LNCaP clone FGC (cell line): Measurements from ENCODE around the gene BBS12.

Source experiments
- DNase-seq: peaks from one replicate; pipeline ENCODE4 v3.0.0-alpha.2; 2011; ENCODE audit warnings: low read depth
- H3K4me3 ChIP-seq: 2 replicates; pipeline ENCODE4 v1.5.1; 2011; ENCODE audit warnings: mild to moderate bottlenecking, low read depth, low read length, control low read depth
- CTCF ChIP-seq: IDR thresholded peaks from 2 replicates; pipeline ENCODE4 v1.5.1; 2012; ENCODE audit warnings: mild to moderate bottlenecking; ENCODE audit not compliant: control insufficient read depth, insufficient read depth; ENCODE audit errors: extremely low read depth

BBS12 gene

GRCh38 chr4:122759639-122760310 lies 27.3 kb downstream of the BBS12 start:
- TF ChIP-seq CTCF, result no peak
- no peak overlapping the region for H3K4me3 ChIP-seq
- DNase-seq, result no peak

- H3K4me3 ChIP-seq, result no peak overlapping the region
- no peak for TF ChIP-seq CTCF
- no peak for DNase-seq
Observed at GRCh38 chr4:122762520-122762919, 30.0 kb downstream of the BBS12 start.

GRCh38 chr4:122762966-122763716 lies 30.6 kb downstream of the BBS12 start:
- DNase-seq, result no peak
- no peak for TF ChIP-seq CTCF
- H3K4me3 ChIP-seq, result no peak overlapping the region

GRCh38 chr4:122764071-122764820 lies 31.7 kb downstream of the BBS12 start:
- DNase-seq, result no peak
- TF ChIP-seq CTCF, result no peak
- H3K4me3 ChIP-seq, result no peak overlapping the region

GRCh38 chr4:122764821-122765215 lies 32.3 kb downstream of the BBS12 start:
- no peak for TF ChIP-seq CTCF
- H3K4me3 ChIP-seq, result no peak overlapping the region
- DNase-seq, result no peak

GRCh38 chr4:122765692-122766352 lies 33.3 kb downstream of the BBS12 start:
- TF ChIP-seq CTCF, result no peak
- no peak for DNase-seq
- H3K4me3 ChIP-seq, result no peak overlapping the region
